ENCODE data around the gene DMPK.
A peak's percentile ranks its signal among the peaks of the same experiment; 100 is the strongest.

The DMPK gene

DNA sequence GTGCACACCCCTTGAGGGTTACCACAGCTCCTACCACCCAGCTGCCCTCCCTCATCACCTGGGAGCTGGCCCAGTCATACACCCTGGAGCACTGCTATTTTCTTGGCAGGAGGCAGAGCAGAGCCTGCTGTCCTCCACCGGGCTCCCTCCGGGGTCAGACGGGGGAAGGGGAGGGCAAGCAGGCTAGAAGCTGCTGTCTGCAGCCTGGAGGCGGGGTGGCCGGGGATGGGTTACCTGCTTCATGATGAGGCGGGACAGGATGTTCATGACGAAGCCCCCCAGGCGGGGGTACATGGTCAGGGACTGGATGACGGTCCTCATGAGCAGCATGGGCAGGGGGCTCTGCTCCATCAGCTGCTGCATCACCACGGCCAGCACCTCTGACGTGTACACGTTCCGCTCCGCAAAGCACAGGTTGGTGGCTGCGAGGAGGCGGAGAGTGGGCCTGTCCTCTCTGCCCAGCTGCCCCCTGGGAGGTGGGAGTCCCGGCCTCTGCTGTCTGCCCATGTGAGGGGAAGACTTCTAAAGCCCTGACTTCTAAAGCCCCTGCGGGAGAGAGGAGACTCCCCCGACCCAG lies 35.5 kb upstream of the DMPK start:
- H3K79me1 ChIP-seq (replicated peaks; ENCODE audit: low read length, poor library complexity, severe bottlenecking), result no peaks in the 10 kb centered on the region
- peaks cover 36% of the 10 kb centered on the region for H3K4me1 ChIP-seq (ENCODE audit: control insufficient read depth, insufficient read depth, low read depth, low read length)
- H3K36me3 ChIP-seq (ENCODE audit: control insufficient read depth in 1 of 2, insufficient read depth in 2 of 2, low read depth in 1 of 2, low read length in 2 of 2), result peaks cover 46 to 53% of the 10 kb centered on the region in 2 experiments
- no peak overlapping the region for H3K9ac ChIP-seq (ENCODE audit: low read length)
- no peak overlapping the region for H3K4ac ChIP-seq (ENCODE audit: low read depth in 1 of 2, low read length in 2 of 2)
- DNase-seq, result no peak
- peak overlapping the region; percentile 44 for H2AK5ac ChIP-seq (ENCODE audit: low read length, severe bottlenecking)
- H3K4me2 ChIP-seq (ENCODE audit: low read length, poor library complexity, severe bottlenecking), result no peak overlapping the region
- H3K9me3 ChIP-seq (ENCODE audit: control insufficient read depth, low read length), result no peaks in the 10 kb centered on the region
- no peak overlapping the region for H2BK12ac ChIP-seq (ENCODE audit: low read length in 2 of 2)
- H3K27me3 ChIP-seq (ENCODE audit: control insufficient read depth in 1 of 2, insufficient read depth in 1 of 2, low read length in 2 of 2), result no peaks in the 10 kb centered on the region
- no peak overlapping the region for H3K27ac ChIP-seq (ENCODE audit: low read length, poor library complexity, severe bottlenecking)
- no peak overlapping the region for H3K23ac ChIP-seq (ENCODE audit: low read length in 2 of 2)
- H3K14ac ChIP-seq (ENCODE audit: low read length in 2 of 2), result no peak overlapping the region
- no peak overlapping the region for H2BK120ac ChIP-seq (ENCODE audit: low read depth, low read length)
- H2AFZ ChIP-seq (ENCODE audit: low read depth, low read length), result no peak overlapping the region
- 80% methylated on average over 19 of the region's 19 CpGs for WGBS
- peak overlapping the region; percentile 73 for H4K8ac ChIP-seq (ENCODE audit: low read length)
- H2BK15ac ChIP-seq (ENCODE audit: low read depth, poor library complexity, severe bottlenecking), result no peak overlapping the region
- no peak overlapping the region for H3K4me3 ChIP-seq (ENCODE audit: insufficient read depth in 1 of 2, low read depth in 1 of 2, low read length in 2 of 2)
- no peak overlapping the region for H2BK5ac ChIP-seq (ENCODE audit: low read depth, low read length, poor library complexity, severe bottlenecking)
- H3K18ac ChIP-seq (ENCODE audit: low read depth in 1 of 2, low read length in 2 of 2), result no peak overlapping the region
- H4K91ac ChIP-seq (ENCODE audit: low read length), result no peak overlapping the region

DNA sequence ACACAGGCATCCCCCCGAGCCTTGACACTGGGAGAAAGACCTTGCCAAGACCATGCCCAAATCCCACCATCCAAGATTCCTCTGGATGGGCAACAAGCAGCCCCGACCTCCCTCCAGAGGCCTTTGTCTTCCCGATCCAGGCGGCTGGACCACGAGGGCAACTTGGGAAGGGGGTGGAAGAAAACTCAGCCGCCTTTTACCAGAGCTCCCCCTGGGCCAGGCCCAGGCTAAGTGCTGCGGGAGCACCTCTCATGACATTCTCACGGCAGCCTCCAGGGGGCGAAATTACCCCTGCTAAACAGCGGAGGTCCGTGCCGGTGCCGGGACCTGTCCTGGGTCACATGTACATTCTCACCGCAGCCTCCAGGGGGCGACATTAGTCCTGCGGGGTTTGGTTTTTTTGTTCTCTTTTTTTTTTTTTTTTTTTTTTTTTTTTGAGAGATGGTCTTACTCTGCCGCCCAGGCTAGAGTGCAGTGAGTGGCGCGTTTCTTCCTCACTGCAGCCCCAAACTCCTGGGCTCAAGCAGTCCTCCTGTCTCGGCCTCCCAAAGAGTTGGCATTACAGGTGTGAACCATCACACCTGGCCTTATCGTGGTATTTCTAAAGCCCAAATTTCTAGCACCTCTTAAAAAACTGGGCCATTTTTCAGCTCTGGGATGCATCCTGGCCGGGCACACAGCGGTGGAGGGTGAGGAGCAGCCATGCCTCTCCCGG lies 34.9 kb upstream of the DMPK start:
- Histone ChIP-seq H3K9ac (ENCODE audit: low read length) (peak overlapping the region; percentile 49), H3K4ac (ENCODE audit: low read depth in 1 of 2, low read length in 2 of 2) (peak overlapping the region in 1 of 2 experiments; percentile 42), H3K4me2 (ENCODE audit: low read length, poor library complexity, severe bottlenecking) (no peak overlapping the region), H3K18ac (ENCODE audit: low read depth in 1 of 2, low read length in 2 of 2) (peak overlapping the region in 1 of 2 experiments; percentile 5), H3K4me3 (ENCODE audit: insufficient read depth in 1 of 2, low read depth in 1 of 2, low read length in 2 of 2) (no peak overlapping the region), H3K4me1 (ENCODE audit: control insufficient read depth, insufficient read depth, low read depth, low read length) (peaks cover 36% of the 10 kb centered on the region), H2BK15ac (ENCODE audit: low read depth, poor library complexity, severe bottlenecking) (no peak overlapping the region), H3K27me3 (ENCODE audit: control insufficient read depth in 1 of 2, insufficient read depth in 1 of 2, low read length in 2 of 2) (no peaks in the 10 kb centered on the region), H4K8ac (ENCODE audit: low read length) (peak overlapping the region; percentile 73), H3K9me3 (ENCODE audit: control insufficient read depth, low read length) (no peaks in the 10 kb centered on the region), H3K36me3 (ENCODE audit: control insufficient read depth in 1 of 2, insufficient read depth in 2 of 2, low read depth in 1 of 2, low read length in 2 of 2) (peaks cover 40 to 47% of the 10 kb centered on the region in 2 experiments), H2AK5ac (ENCODE audit: low read length, severe bottlenecking) (peak overlapping the region; percentile 84), H3K14ac (ENCODE audit: low read length in 2 of 2) (no peak overlapping the region), H2BK12ac (ENCODE audit: low read length in 2 of 2) (no peak overlapping the region), H2BK5ac (ENCODE audit: low read depth, low read length, poor library complexity, severe bottlenecking) (no peak overlapping the region), H2BK120ac (ENCODE audit: low read depth, low read length) (no peak overlapping the region), H3K79me1 (replicated peaks; ENCODE audit: low read length, poor library complexity, severe bottlenecking) (no peaks in the 10 kb centered on the region), H4K91ac (ENCODE audit: low read length) (peak overlapping the region; percentile 52), H3K23ac (ENCODE audit: low read length in 2 of 2) (no peak overlapping the region), H2AFZ (ENCODE audit: low read depth, low read length) (no peak overlapping the region), H3K27ac (ENCODE audit: low read length, poor library complexity, severe bottlenecking) (peak overlapping the region; percentile 35)
- peak; percentile 93 for DNase-seq
- 18% methylated on average over 22 of the region's 24 CpGs for WGBS

DNA sequence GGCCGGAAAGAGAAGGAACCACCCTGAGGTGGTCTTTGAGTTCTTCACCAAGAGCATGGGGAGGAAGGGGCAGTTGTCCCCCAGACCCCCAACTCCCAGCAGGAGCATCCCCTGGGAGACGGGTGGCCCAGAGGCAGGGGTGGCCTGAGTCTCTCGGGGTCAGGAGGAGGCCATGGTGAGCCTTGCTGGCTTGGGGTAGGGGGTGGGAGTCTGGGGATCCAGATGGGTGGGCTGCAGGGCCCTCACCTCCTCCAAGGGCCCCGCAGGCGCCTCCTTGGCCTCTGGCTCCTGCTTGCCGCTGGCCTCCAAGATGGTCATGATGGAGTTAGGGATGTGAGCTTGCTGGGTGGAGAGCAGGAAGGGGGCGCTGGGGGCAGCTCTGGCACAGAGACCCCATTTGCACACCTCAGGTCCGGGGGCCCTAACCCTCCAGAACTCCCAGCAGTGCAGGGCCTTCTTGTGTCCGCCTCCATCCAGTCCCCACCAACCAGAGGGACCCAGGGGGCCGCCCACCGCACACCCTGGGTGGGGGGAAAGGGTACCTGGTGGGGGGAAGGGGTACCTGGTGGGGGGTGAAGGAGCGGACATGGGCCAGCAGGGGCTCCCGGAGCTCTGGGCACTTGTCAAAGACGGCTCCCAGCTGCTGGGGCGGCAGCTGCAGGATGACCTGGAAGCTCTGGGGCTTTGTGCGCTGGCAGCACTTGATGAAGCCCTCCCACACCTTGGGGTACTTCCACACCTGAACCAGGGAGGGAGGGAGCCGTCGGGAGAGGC lies 34.1 kb upstream of the DMPK start:
- peak overlapping the region; percentile 84 for H2AK5ac ChIP-seq (ENCODE audit: low read length, severe bottlenecking)
- no peak overlapping the region for H2BK5ac ChIP-seq (ENCODE audit: low read depth, low read length, poor library complexity, severe bottlenecking)
- H3K9me3 ChIP-seq (ENCODE audit: control insufficient read depth, low read length), result no peaks in the 10 kb centered on the region
- no peak overlapping the region for H2BK15ac ChIP-seq (ENCODE audit: low read depth, poor library complexity, severe bottlenecking)
- no peak overlapping the region for H3K4me3 ChIP-seq (ENCODE audit: insufficient read depth in 1 of 2, low read depth in 1 of 2, low read length in 2 of 2)
- no peak overlapping the region for H3K14ac ChIP-seq (ENCODE audit: low read length in 2 of 2)
- peak overlapping the region in 1 of 2 experiments; percentile 42 for H3K4ac ChIP-seq (ENCODE audit: low read depth in 1 of 2, low read length in 2 of 2)
- no peak overlapping the region for H2AFZ ChIP-seq (ENCODE audit: low read depth, low read length)
- H3K23ac ChIP-seq (ENCODE audit: low read length in 2 of 2), result no peak overlapping the region
- no peaks in the 10 kb centered on the region for H3K27me3 ChIP-seq (ENCODE audit: control insufficient read depth in 1 of 2, insufficient read depth in 1 of 2, low read length in 2 of 2)
- H2BK12ac ChIP-seq (ENCODE audit: low read length in 2 of 2), result no peak overlapping the region
- H3K18ac ChIP-seq (ENCODE audit: low read depth in 1 of 2, low read length in 2 of 2), result peak overlapping the region in 1 of 2 experiments; percentile 49
- DNase-seq, result no peak
- peak overlapping the region; percentile 35 for H3K27ac ChIP-seq (ENCODE audit: low read length, poor library complexity, severe bottlenecking)
- H2BK120ac ChIP-seq (ENCODE audit: low read depth, low read length), result no peak overlapping the region
- H3K9ac ChIP-seq (ENCODE audit: low read length), result peak overlapping the region; percentile 49
- H3K4me1 ChIP-seq (ENCODE audit: control insufficient read depth, insufficient read depth, low read depth, low read length), result peaks cover 36% of the 10 kb centered on the region
- H4K91ac ChIP-seq (ENCODE audit: low read length), result peak overlapping the region; percentile 52
- H3K36me3 ChIP-seq (ENCODE audit: control insufficient read depth in 1 of 2, insufficient read depth in 2 of 2, low read depth in 1 of 2, low read length in 2 of 2), result peaks cover 35 to 43% of the 10 kb centered on the region in 2 experiments
- H3K4me2 ChIP-seq (ENCODE audit: low read length, poor library complexity, severe bottlenecking), result peak overlapping the region; percentile 67
- 65% methylated on average over 6 of the region's 18 CpGs for WGBS
- H3K79me1 ChIP-seq (replicated peaks; ENCODE audit: low read length, poor library complexity, severe bottlenecking), result no peaks in the 10 kb centered on the region
- H4K8ac ChIP-seq (ENCODE audit: low read length), result peak overlapping the region; percentile 60

All from mesenchymal stem cell (in vitro differentiated cells and primary cell).